HepG2 (cell line): ENCODE results near the gene C20orf204. TPM values are rescaled to one million over a fixed set of nuclear protein-coding genes. Genes with fewer than 3 reads are reported as not detected.

ENCODE experiments used
- HINFP ChIP-seq: sonication (generic); formaldehyde crosslinking; IDR thresholded peaks from 2 replicates; pipeline ENCODE4 v1.4.0; 2020; ENCODE audit warnings: low read depth, mild to moderate bottlenecking, missing genetic modification reagents
- KDM5B ChIP-seq: sonication (generic); formaldehyde crosslinking; IDR thresholded peaks from 2 replicates; pipeline ENCODE4 v1.4.0; 2020; ENCODE audit warnings: missing genetic modification reagents, mild to moderate bottlenecking, borderline replicate concordance
- KMT2B ChIP-seq: IDR thresholded peaks from 2 replicates; pipeline ENCODE4 v1.6.1; 2016; ENCODE audit warnings: missing genetic modification reagents, missing compliant biosample characterization
- MYPOP ChIP-seq: sonication (generic); formaldehyde crosslinking; IDR thresholded peaks from 2 replicates; pipeline ENCODE4 v1.8.1; 2023; ENCODE audit warnings: mild to moderate bottlenecking, moderate library complexity, missing genetic modification reagents
- NR1H2 ChIP-seq: sonication (generic); formaldehyde crosslinking; IDR thresholded peaks from 2 replicates; pipeline ENCODE4 v1.8.1; 2022; ENCODE audit warnings: low read depth, missing genetic modification reagents, borderline replicate concordance
- PHF20 ChIP-seq: sonication (generic); formaldehyde crosslinking; IDR thresholded peaks from 2 replicates; pipeline ENCODE4 v1.5.0; 2020; ENCODE audit warnings: mild to moderate bottlenecking, missing genetic modification reagents
- SALL2 ChIP-seq: sonication (generic); formaldehyde crosslinking; IDR thresholded peaks from 2 replicates; pipeline ENCODE4 v1.8.1; 2023; ENCODE audit warnings: mild to moderate bottlenecking, missing genetic modification reagents, inconsistent platforms
- SP5 ChIP-seq: IDR thresholded peaks from 2 replicates; pipeline ENCODE4 v1.6.1; 2016; ENCODE audit warnings: low read depth, borderline replicate concordance
- TGIF2 ChIP-seq: IDR thresholded peaks from 2 replicates; pipeline ENCODE4 v1.6.1; 2016; ENCODE audit warnings: control low read depth, missing compliant biosample characterization
- ZBTB40 ChIP-seq, 2 experiments: fragments of 450-650 bp in 1 of 2; sonication (generic) in 1 of 2; formaldehyde crosslinking in 1 of 2; IDR thresholded peaks; 2 replicates each; pipeline versions ENCODE4 v1.6.1 to v1.8.0; 2016 to 2022; ENCODE audit warnings: antibody characterized with exemption in 1 of 2, mild to moderate bottlenecking in 1 of 2, missing genetic modification reagents in 1 of 2
- ZBTB7A ChIP-seq: sonication (generic); formaldehyde crosslinking; IDR thresholded peaks from 2 replicates; pipeline ENCODE4 v1.8.0; 2022; ENCODE audit warnings: mild to moderate bottlenecking, missing genetic modification reagents
- ZEB1 ChIP-seq: IDR thresholded peaks from 2 replicates; pipeline ENCODE4 v1.6.1; 2012; ENCODE audit warnings: mild to moderate bottlenecking, low read depth, inconsistent platforms; ENCODE audit not compliant: insufficient replicate concordance
- ZFY ChIP-seq: sonication (generic); formaldehyde crosslinking; IDR thresholded peaks from 2 replicates; pipeline ENCODE4 v1.4.0; 2020; ENCODE audit warnings: missing genetic modification reagents
- ZNF124 ChIP-seq: sonication (generic); formaldehyde crosslinking; IDR thresholded peaks from 2 replicates; pipeline ENCODE4 v1.4.0; 2020; ENCODE audit warnings: missing genetic modification reagents
- ZNF329 ChIP-seq: sonication (generic); formaldehyde crosslinking; IDR thresholded peaks from 2 replicates; pipeline ENCODE4 v1.9.0; 2021; ENCODE audit warnings: low read depth, mild to moderate bottlenecking, missing genetic modification reagents
- ZNF33B ChIP-seq: sonication (generic); formaldehyde crosslinking; IDR thresholded peaks from 2 replicates; pipeline ENCODE4 v1.5.1; 2020; ENCODE audit warnings: mild to moderate bottlenecking, missing genetic modification reagents
- ZNF432 ChIP-seq: sonication (generic); formaldehyde crosslinking; IDR thresholded peaks from 2 replicates; pipeline ENCODE4 v1.5.0; 2020; ENCODE audit warnings: missing genetic modification reagents, mild to moderate bottlenecking, borderline replicate concordance
- ZNF614 ChIP-seq: IDR thresholded peaks from 2 replicates; pipeline ENCODE4 v1.6.1; 2018; ENCODE audit warnings: missing biosample characterization, missing genetic modification reagents, inconsistent platforms, borderline replicate concordance
- polyA plus RNA-seq, 8 experiments: library from polyadenylated mRNA; depleted of rRNA in 3 of 8; stranded (reverse) in 7 of 8; unstranded in 1 of 8; fragments of >200 nt; fragmentation: Illumina TruSeq in 4 of 8; extraction: Trizol in 4 of 8; gene quantifications; 2 replicates each; pipeline versions ENCODE4 v1.2.1 to v1.2.3, GENCODE V29; 2011 to 2016; ENCODE audit warnings: low read depth in 4 of 8, missing spikeins in 1 of 8, mixed read lengths in 1 of 8; ENCODE audit not compliant: insufficient read depth in 1 of 8
- total RNA-seq, 5 experiments: library from RNA; depleted of rRNA; stranded (reverse); fragments of >200 nt; fragmentation: Illumina TruSeq; extraction: Trizol; gene quantifications; 2 replicates each; pipeline ENCODE4 v1.2.3, GENCODE V29; 2016; ENCODE audit warnings: low read depth in 1 of 5

The C20orf204 gene
- total and polyA plus RNA-seq, 2 of the 13 experiments (the other 11 are each of a cell fraction or from before 2014, with no cell fraction given): 22.1 to 80.0 TPM

- no peak for TF ChIP-seq ZBTB40 (IDR thresholded peaks at IDR 0.05)
- peak; percentile 78; the same call in 1 of the 2 replicates for TF ChIP-seq ZBTB40 (CRISPR knock-in tag; IDR thresholded peaks at IDR 0.05)
- peak; percentile 87 for TF ChIP-seq MYPOP (CRISPR knock-in tag)
- TF ChIP-seq ZNF614: peak; percentile 57; the same call in 1 of the 2 replicates
- peak; percentile 81 for TF ChIP-seq ZBTB7A
- peak; percentile 47 for TF ChIP-seq ZEB1
- peak; percentile 71 for TF ChIP-seq ZFY (CRISPR knock-in tag)
- peak; percentile 58; the same call in 1 of the 2 replicates for TF ChIP-seq KMT2B (CRISPR knock-in tag)
- no peak; the same call in 1 of the 2 replicates for TF ChIP-seq SALL2 (CRISPR knock-in tag)
- TF ChIP-seq ZNF33B (CRISPR knock-in tag): no peak
- TF ChIP-seq ZNF432: no peak
- peak; percentile 88 for TF ChIP-seq KDM5B (CRISPR knock-in tag)
- peak; percentile 6 for TF ChIP-seq SP5 (CRISPR knock-in tag)
- 0 out of 2 replicates have a peak, but pooled peaks have one; percentile 48 for TF ChIP-seq NR1H2 (CRISPR knock-in tag)
- TF ChIP-seq ZNF329 (CRISPR knock-in tag): peak; percentile 61
- TF ChIP-seq PHF20 (CRISPR knock-in tag): peak; percentile 58; the same call in 1 of the 2 replicates
- TF ChIP-seq ZNF124 (CRISPR knock-in tag): peak; percentile 57
- TF ChIP-seq HINFP (CRISPR knock-in tag): peak; percentile 57; the same call in 1 of the 2 replicates
- 0 out of 2 replicates have a peak, but pooled peaks have one; percentile 33 for TF ChIP-seq TGIF2 (CRISPR knock-in tag)
Observed at GRCh38 chr20:64042054-64042781, 6.2 kb downstream of the C20orf204 start (continued).
